ENCODE data around the gene SH3RF3.
"Not testable (repeated sequence)": the region's sequence is repeated elsewhere in the genome, so short reads cannot be mapped to it uniquely, and the experiment has no call there.

- not testable (repeated sequence) for TF ChIP-seq CTCF (IDR thresholded peaks at IDR 0.05; ENCODE audit: low read depth, low read length); POLR2A (IDR thresholded peaks at IDR 0.05; ENCODE audit: extremely low read depth, insufficient read length); MYC (IDR thresholded peaks at IDR 0.05; ENCODE audit: low read depth, low read length)
These were observed 95.3 kb downstream of the SH3RF3 start for GRCh38 chr2:109224341-109224740.

Data from NB4 (cell line).